HG03103 (cell line): ENCODE results near the gene SAT2.

ENCODE experiments used
- ATAC-seq: cut with Tn5 transposase; IDR thresholded peaks from one replicate; pipeline ENCODE4 v1.9.1; 2021; ENCODE audit warnings: low read depth; ENCODE audit not compliant: unreplicated experiment

The SAT2 gene

DNA sequence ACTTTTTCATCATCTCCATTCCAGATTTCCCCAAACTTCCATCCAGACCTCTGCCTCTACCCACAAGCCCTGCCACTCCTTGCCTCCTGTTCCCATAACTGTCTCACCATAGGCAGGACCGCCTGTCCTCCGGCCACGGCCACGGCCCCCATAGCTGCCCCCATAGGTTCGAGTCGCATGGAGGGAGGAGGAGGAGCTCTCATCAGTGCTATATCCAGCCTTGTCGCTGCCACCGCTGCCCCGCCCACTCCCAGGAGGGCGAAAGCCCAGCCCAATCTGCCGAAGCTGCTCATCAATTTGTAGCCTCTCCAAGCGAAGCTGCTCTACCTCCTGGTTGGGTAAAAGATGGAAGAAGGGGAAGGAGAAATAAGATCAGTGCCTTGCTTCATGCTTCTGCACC lies 34.3 kb downstream of the SAT2 start:
- no peak for ATAC-seq

GRCh38 chr17:7592422-7593021 lies 35.1 kb downstream of the SAT2 start:
- no peak for ATAC-seq

DNA sequence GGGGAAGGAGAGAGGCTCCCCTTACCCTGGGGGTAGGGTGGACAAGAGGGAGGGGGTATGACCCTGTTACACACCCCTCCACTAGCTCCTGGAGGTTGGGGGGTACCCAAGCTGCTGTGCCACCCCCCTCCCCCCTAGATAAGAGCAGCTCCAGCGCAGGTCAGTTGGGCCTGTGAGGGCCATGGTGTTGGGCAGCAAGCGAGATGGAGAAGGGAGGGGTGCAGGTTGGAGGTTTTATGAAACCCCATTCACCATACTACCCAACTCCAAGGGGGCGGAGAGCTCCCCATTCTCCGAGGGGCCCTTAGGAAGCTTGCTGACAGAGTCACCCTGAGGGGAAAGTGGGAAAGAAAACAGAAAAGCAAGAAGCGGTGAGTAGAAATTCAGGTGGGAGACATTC lies 36.0 kb downstream of the SAT2 start:
- no peak for ATAC-seq

GRCh38 chr17:7590743-7591142 lies 36.9 kb downstream of the SAT2 start:
- no peak for ATAC-seq

GRCh38 chr17:7589891-7590691 lies 37.5 kb downstream of the SAT2 start, which contains the start of gene SOX15:
TSS of gene SOX15 (minus strand) at chr17:7590094. CDS start at chr17:7589676, 418 bp downstream.
- no peak for ATAC-seq

DNA sequence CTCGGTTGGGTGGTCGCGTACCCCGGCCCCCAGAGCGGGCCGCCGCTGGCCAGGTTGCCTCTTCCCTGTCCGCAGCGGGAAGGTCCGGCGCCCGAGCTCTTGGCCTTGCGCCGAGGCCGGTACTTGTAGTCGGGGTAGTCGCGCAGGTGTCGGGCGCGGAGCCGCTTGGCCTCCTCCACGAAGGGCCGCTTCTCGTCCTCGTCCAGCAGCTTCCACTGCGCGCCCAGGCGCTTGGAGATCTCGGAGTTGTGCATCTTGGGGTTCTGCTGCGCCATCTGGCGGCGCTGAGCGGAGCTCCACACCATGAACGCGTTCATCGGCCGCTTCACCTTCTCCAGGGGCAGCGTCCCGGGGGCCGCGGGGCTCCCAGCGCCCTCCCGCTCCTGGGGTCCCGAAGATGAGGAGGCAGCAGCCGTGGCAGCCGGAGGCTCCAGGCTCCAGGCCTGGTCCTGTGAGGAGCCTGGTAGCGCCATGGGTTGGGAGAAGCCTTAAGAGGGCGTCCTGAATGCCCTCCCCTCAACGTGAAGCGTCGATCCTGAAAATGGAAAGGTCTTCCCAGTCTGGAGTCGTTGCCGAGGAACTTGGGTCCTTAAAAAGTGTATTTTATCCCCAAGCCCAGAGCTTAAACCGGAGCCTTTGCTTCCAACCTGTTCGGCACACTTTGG lies 38.3 kb downstream of the SAT2 start:
- ATAC-seq, result no peak

GRCh38 chr17:7588553-7589203 lies 38.9 kb downstream of the SAT2 start:
- no peak for ATAC-seq

- ATAC-seq, result no peak
These were observed 40.0 kb downstream of the SAT2 start for GRCh38 chr17:7587420-7588151.

DNA sequence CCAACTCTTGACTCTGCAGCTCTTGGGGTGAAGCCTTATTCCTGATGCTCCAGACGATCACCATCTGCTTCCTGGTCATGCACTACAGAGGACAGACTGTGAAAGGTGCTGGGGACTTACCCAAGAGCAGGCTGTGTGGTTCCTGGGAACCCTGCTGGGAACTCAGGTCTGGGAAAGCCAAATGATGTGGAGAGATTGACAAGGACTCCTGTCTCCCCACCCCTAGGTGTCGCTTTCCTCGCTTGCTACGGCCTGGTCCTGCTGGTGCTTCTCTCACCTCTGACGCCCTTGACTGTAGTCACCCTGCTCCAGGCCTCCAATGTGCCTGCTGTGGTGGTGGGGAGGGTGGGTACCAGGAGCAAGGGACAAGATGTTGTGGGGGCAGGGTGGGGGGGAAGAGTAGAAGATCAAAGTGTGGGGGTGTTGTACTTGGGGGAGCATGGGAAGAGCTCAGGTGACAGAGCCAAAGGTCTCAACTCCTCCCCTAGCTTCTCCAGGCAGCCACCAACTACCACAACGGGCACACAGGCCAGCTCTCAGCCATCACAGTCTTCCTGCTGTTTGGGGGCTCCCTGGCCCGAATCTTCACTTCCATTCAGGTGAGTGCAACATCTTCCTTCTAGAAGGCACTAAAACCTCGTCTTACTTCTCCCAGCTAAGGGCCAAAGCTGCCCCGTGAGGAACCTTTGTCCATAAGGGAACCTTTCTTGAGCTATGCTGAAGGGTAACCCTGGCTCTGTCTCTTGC lies 40.8 kb downstream of the SAT2 start:
- no peak for ATAC-seq

DNA sequence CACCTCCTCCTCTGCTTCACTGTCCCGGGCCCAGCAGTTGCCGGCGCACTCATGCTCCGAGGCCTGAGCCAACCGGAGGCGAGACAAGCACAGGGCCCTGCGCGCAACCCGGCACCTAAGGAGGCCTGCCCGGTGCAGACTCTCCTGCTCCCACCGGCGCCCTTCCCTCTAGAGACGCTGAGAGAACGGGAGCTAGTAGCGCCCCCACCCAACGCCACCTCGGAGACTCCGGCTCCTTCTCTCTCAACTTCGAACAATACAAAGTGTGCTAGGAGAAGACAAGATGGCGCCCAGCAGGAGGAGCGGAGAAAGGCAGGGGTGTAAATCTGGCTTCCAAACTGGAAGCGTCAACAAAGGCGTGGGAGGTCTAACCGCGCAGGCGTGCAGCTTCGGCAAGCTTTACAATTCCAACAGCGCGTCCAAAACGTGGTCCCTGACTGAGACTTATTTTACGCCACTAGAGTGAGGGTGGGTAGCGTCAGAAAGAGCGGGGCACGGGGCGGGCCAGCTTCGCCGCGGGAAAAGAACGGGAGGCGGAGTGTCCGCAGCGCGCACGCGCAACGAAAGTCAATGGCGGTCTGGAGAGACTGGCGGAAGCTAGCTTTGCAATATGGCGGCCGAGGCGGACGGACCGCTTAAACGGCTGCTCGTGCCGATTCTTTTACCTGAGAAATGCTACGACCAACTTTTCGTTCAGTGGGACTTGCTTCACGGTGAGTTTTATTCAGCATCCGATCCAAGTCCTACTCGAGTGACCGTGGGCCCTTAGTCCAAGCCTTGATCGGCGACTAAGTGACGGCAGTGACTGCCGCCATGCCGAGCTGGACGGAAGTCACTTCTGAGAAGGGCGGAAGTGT lies 44.1 kb downstream of the SAT2 start, which contains the start of gene MPDU1:
Gene MPDU1 (plus strand): TSS at position 600 of the 857 bp plus-strand sequence. CDS start 11 bp downstream, at position 611.
- ATAC-seq, result peak; percentile 49

- no peak for ATAC-seq
These were observed 45.0 kb downstream of the SAT2 start for GRCh38 chr17:7582396-7583252.

DNA sequence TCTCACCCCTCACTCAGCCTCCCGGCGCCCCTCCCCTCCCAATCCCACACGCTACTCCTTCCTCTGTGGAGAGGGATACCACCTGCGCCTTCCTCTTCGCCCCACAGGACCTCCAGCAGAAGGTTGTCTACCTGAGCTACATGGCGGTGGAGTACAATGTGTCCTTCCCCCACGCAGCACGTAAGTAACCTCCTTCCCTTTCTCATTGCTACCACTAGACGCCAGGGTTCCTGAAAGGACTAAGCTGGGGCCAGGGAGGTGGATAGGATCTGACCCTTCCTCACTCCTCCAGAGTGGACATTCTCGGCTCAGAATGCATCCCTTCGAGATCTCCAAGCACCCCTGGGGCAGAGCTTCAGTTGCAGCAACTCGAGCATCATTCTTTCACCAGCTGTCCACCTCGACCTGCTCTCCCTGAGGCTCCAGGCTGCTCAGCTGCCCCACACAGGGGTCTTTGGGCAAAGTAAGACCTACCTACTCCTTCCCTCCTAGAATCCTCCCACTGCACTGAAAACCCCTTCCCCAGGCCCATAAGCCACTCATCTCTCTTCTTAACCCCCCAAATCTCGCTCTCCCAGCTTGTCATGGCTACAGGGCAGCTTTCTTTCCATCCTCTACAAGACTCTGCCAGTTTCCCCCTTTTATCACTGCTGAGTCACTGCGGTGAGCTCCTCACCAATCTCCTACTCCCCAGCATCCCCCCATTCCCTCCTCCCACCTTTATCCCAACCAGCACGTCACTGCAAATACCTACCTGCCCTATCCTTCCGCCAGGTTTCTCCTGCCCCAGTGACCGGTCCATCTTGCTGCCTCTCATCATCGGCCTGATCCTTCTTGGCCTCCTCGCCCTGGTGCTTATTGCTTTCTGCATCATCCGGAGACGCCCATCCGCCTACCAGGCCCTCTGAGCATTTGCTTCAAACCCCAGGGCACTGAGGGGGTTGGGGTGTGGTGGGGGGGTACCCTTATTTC lies 46.7 kb downstream of the SAT2 start:
- ATAC-seq, result no peak

GRCh38 chr17:7579834-7580603 lies 47.6 kb downstream of the SAT2 start:
- ATAC-seq, result no peak

GRCh38 chr17:7579001-7579833 lies 48.4 kb downstream of the SAT2 start, which contains the start of gene CD68:
TSS of gene CD68 (plus strand) at chr17:7579638. CDS start at chr17:7579678, 40 bp downstream.
- ATAC-seq, result no peak
